HCT116 (cell line): ENCODE data around the gene PVR.

Experiments used
- MAX ChIP-seq: IDR thresholded peaks from 2 replicates; pipeline ENCODE4 v1.6.1; 2012
- RAD21 ChIP-seq: IDR thresholded peaks from 2 replicates; pipeline ENCODE4 v1.6.1; 2012; ENCODE audit warnings: low read depth, mild to moderate bottlenecking

GRCh38 chr19:44653977-44654774, 10.5 kb downstream of the PVR start:
- TF ChIP-seq MAX: no peak
- TF ChIP-seq RAD21: peak; percentile 55
